PC-3 (cell line): ENCODE data around the gene PCED1B. TPM values are rescaled to one million over a fixed set of nuclear protein-coding genes. Genes with fewer than 3 reads are reported as not detected.
"Not testable (repeated sequence)": the region's sequence is repeated elsewhere in the genome, so short reads cannot be mapped to it uniquely, and the experiment has no call there.

ENCODE experiments used
- ATAC-seq: fragments of 200-7000 bp; cut with Tn5 transposase; 2 replicates; pipeline ENCODE4 v1.9.1; 2020; ENCODE audit warnings: mild to moderate bottlenecking, moderate library complexity
- BruUV-seq: library from RNA; stranded (reverse); fragments of 400-500 nt; replicated peaks from 2 replicates; lab custom pipeline; 2021; lab: Mats Ljungman, UMichigan
- CTCF ChIA-PET: fragments of 300-600 bp; sonication (Branson Sonifier 250); formaldehyde crosslinking; loops from one replicate; lab custom pipeline; 2022; ENCODE audit warnings: antibody characterized with exemption; lab: Charles Lee
- POLR2A ChIA-PET: fragments of 300-600 bp; sonication (Branson Sonifier 250); formaldehyde crosslinking; loops from one replicate; lab custom pipeline; 2022; ENCODE audit warnings: antibody characterized with exemption; ENCODE audit not compliant: unreplicated experiment; lab: Charles Lee
- DNase-seq: peaks from one replicate; pipeline ENCODE4 v3.0.0-alpha.2; 2015
- H2AFZ ChIP-seq: fragments of 300-600 bp; sonication (generic); 2 replicates; pipeline ENCODE4 v1.6.0; 2016; ENCODE audit warnings: antibody characterized with exemption, low read length
- H3F3A ChIP-seq: fragments of 300-600 bp; sonication (generic); one replicate; pipeline ENCODE4 v1.6.0; 2017; ENCODE audit warnings: antibody characterized with exemption, low read length, control low read depth, mild to moderate bottlenecking; ENCODE audit not compliant: unreplicated experiment
- H3K27ac ChIP-seq: fragments of 300-600 bp; sonication (generic); 2 replicates; pipeline ENCODE4 v1.5.1; 2016; ENCODE audit warnings: mild to moderate bottlenecking, low read length
- H3K27me3 ChIP-seq: fragments of 300-600 bp; sonication (generic); 2 replicates; pipeline ENCODE4 v1.6.1; 2016; ENCODE audit warnings: low read length, mixed read lengths
- H3K36me3 ChIP-seq: fragments of 300-600 bp; sonication (generic); 2 replicates; pipeline ENCODE4 v1.6.1; 2016; ENCODE audit warnings: low read depth, mixed run types, low read length, mixed read lengths
- H3K4me1 ChIP-seq: fragments of 300-600 bp; sonication (generic); 2 replicates; pipeline ENCODE4 v1.5.1; 2016; ENCODE audit warnings: low read length; ENCODE audit not compliant: insufficient read depth
- H3K4me2 ChIP-seq: fragments of 300-600 bp; sonication (generic); 2 replicates; pipeline ENCODE4 v1.6.0; 2016; ENCODE audit warnings: low read length
- H3K4me3 ChIP-seq: fragments of 300-600 bp; sonication (generic); 2 replicates; pipeline ENCODE4 v1.5.1; 2016; ENCODE audit warnings: mild to moderate bottlenecking, low read length, mixed read lengths
- H3K79me2 ChIP-seq: fragments of 300-600 bp; sonication (generic); 2 replicates; pipeline ENCODE4 v1.6.1; 2017; ENCODE audit warnings: low read length, mixed read lengths
- H3K9ac ChIP-seq: fragments of 300-600 bp; sonication (generic); 2 replicates; pipeline ENCODE4 v1.6.0; 2016; ENCODE audit warnings: mild to moderate bottlenecking, low read length
- H3K9me2 ChIP-seq: fragments of 300-600 bp; sonication (generic); replicated peaks from 2 replicates; pipeline ENCODE4 v1.6.1; 2016; ENCODE audit warnings: mixed run types, low read length, mixed read lengths
- H3K9me3 ChIP-seq: fragments of 300-600 bp; sonication (generic); 2 replicates; pipeline ENCODE4 v1.6.1; 2016; ENCODE audit warnings: low read length, mixed read lengths
- H4K20me1 ChIP-seq: fragments of 300-600 bp; sonication (generic); 2 replicates; pipeline ENCODE4 v1.6.1; 2016; ENCODE audit warnings: low read length, mixed read lengths
- CTCF ChIP-seq: fragments of 300-600 bp; sonication (generic); conservative IDR thresholded peaks from 2 replicates; pipeline ENCODE4 v1.5.1; 2017; ENCODE audit warnings: antibody characterized with exemption, low read depth, mild to moderate bottlenecking, low read length
- EZH2 ChIP-seq: fragments of 300-600 bp; sonication (generic); IDR thresholded peaks from one replicate; pipeline ENCODE4 v1.6.1; 2017; ENCODE audit warnings: antibody characterized with exemption, mild to moderate bottlenecking, low read length; ENCODE audit not compliant: unreplicated experiment
- EZH2phosphoT487 ChIP-seq: fragments of 300-600 bp; sonication (generic); IDR thresholded peaks from 2 replicates; pipeline ENCODE4 v1.6.1; 2018; ENCODE audit warnings: mild to moderate bottlenecking, antibody characterized with exemption, low read length, borderline replicate concordance
- intact Hi-C: fragments of 100-400 bp; cut with micrococcal nuclease; formaldehyde crosslinking; loops from 2 replicates; pipeline ENCODE4 v1.9.0; 2023
- total RNA-seq: library from RNA; depleted of rRNA; stranded (reverse); fragments of >200 nt; gene quantifications from 2 replicates; pipeline ENCODE4 v1.2.3, GENCODE V29; 2014

PCED1B gene
- total RNA-seq, 1 experiment from 2014 or later = 1.0 TPM

DNA sequence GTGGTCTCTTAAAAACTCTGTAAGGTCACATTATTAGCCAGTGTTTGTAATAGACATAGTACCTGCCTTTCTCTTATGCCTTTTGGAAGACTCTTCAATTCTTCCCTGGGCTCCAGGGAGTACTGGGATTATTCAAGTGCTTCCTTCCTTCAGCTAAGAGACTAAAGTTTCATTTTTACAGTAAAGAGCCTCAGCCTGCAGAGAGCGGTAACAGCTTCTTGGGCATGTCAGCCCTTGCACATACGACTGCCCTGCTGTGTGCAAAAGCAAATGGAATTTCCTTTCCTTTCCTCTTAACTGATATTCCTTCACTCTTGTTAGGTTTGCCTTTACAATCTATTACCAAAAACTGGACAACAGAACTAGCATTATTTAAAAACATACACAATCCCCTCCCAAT is 33.3 kb downstream of the PCED1B start:
- no peaks in the 10 kb centered on the region for H3K9me3 ChIP-seq
- BruUV-seq = no TSS peak
- POLR2A ChIA-PET = no interaction called here
- no peaks in the 10 kb centered on the region for H3K79me2 ChIP-seq
- no peak for DNase-seq
- no peaks in the 10 kb centered on the region for H3K9me2 ChIP-seq
- TF ChIP-seq EZH2phosphoT487 (no peak), EZH2 (no peak), CTCF (no peak)
- no peaks in the 10 kb centered on the region for H4K20me1 ChIP-seq
- CTCF ChIA-PET = no interaction called here
- H3F3A ChIP-seq = no peaks in the 10 kb centered on the region
- no peaks in the 10 kb centered on the region for H3K27me3 ChIP-seq
- no peak overlapping the region for H2AFZ ChIP-seq
- H3K36me3 ChIP-seq = no peaks in the 10 kb centered on the region
- ATAC-seq = no peak
- H3K4me3 ChIP-seq = no peak overlapping the region
- H3K4me2 ChIP-seq = no peak overlapping the region
- intact Hi-C loops = no loop called here
- H3K9ac ChIP-seq = no peak overlapping the region
- no peak overlapping the region for H3K27ac ChIP-seq
- peaks cover 7% of the 10 kb centered on the region; the same call in 1 of the 2 replicates for H3K4me1 ChIP-seq

DNA sequence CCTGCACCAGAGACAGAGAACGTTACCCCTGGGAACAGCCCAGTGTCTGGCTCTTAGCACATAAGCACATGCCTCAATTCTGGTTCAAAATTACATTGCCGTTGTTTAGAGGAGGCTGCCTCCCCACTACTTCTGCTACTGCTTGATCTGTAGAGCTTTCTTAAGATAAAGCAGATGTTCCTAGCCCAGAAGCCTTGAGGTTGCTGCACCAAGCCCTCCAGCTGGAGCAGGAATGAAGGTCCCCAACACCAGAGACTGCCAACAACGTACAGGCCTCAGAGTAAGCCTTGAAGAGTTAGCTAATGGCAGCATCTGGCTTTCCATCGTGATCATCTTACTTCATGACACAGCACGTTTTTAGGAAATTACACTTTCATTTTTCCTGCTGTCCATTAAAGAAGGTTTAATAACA is 35.1 kb downstream of the PCED1B start:
- Histone ChIP-seq H2AFZ (no peak overlapping the region), H3K4me1 (no peaks in the 10 kb centered on the region), H3K4me3 (no peak overlapping the region), H4K20me1 (no peaks in the 10 kb centered on the region), H3F3A (no peaks in the 10 kb centered on the region), H3K9me3 (no peaks in the 10 kb centered on the region), H3K79me2 (no peaks in the 10 kb centered on the region), H3K4me2 (no peak overlapping the region), H3K27ac (no peak overlapping the region), H3K9ac (no peak overlapping the region), H3K9me2 (no peaks in the 10 kb centered on the region), H3K27me3 (no peaks in the 10 kb centered on the region), H3K36me3 (no peaks in the 10 kb centered on the region)
- no peak for TF ChIP-seq EZH2
- no peak for TF ChIP-seq EZH2phosphoT487
- TF ChIP-seq CTCF = no peak
- intact Hi-C loops = no loop called here
- CTCF ChIA-PET = no interaction called here
- ATAC-seq (no peak), DNase-seq (no peak)
- POLR2A ChIA-PET = no interaction called here
- no TSS peak for BruUV-seq

GRCh38 chr12:47117305-47117704 is 37.9 kb downstream of the PCED1B start:
- H3K36me3 ChIP-seq, H3F3A ChIP-seq, H3K9me3 ChIP-seq, H3K9me2 ChIP-seq, intact Hi-C loops, H3K27me3 ChIP-seq, H3K79me2 ChIP-seq, POLR2A ChIA-PET, H3K4me2 ChIP-seq, H3K9ac ChIP-seq, ATAC-seq, H3K27ac ChIP-seq, DNase-seq, H4K20me1 ChIP-seq, CTCF ChIA-PET, H3K4me3 ChIP-seq, BruUV-seq, H2AFZ ChIP-seq: not testable (repeated sequence)
- H3K4me1 ChIP-seq = peaks cover 13% of the 10 kb centered on the region
